Measurements from ENCODE around the gene DGKI.

DNA sequence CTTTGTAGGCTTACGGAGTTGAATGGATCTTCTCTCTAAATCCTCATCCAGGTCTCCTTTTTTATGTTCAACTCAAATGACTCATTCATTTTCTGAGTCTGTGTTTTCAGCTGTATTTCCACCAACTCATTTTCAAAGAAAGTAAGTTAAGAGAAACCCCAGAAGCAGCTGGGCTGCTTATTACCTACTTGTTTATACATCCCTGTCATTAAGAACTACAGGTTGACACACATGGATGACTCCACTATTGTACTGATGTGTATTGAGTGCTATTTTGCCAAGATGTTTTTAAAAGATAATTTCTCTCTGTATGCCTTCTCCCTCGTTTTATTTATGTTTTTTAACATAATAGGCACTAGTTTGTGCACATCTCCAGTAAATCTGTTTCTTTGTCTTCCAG, 41.9 kb downstream of the DGKI start:
- TF ChIP-seq, protein P1, sequence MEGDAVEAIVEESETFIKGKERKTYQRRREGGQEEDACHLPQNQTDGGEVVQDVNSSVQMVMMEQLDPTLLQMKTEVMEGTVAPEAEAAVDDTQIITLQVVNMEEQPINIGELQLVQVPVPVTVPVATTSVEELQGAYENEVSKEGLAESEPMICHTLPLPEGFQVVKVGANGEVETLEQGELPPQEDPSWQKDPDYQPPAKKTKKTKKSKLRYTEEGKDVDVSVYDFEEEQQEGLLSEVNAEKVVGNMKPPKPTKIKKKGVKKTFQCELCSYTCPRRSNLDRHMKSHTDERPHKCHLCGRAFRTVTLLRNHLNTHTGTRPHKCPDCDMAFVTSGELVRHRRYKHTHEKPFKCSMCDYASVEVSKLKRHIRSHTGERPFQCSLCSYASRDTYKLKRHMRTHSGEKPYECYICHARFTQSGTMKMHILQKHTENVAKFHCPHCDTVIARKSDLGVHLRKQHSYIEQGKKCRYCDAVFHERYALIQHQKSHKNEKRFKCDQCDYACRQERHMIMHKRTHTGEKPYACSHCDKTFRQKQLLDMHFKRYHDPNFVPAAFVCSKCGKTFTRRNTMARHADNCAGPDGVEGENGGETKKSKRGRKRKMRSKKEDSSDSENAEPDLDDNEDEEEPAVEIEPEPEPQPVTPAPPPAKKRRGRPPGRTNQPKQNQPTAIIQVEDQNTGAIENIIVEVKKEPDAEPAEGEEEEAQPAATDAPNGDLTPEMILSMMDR (conservative IDR thresholded peaks at IDR 0.05; ENCODE audit: low read depth, low read length) = no peak
- TF ChIP-seq EZH2 (IDR thresholded peaks at IDR 0.05; ENCODE audit: borderline replicate concordance, low read depth, low read length, poor library complexity, severe bottlenecking) = no peak
